ENCODE results near the gene RAB44.

The RAB44 gene

GRCh38 chr6:36751833-36752186, 54.2 kb downstream of the RAB44 start:
- Histone ChIP-seq H3K9me3 (ENCODE audit: control insufficient read depth, low read length) (no peaks in the 10 kb centered on the region), H2AFZ (no peak overlapping the region), H3K4me3 (ENCODE audit: low read depth, low read length) (no peak overlapping the region), H3K36me3 (ENCODE audit: control insufficient read depth, insufficient read depth, low read length) (no peaks in the 10 kb centered on the region), H3K27me3 (ENCODE audit: control insufficient read depth, insufficient read depth, low read length) (no peaks in the 10 kb centered on the region), H3K79me2 (no peaks in the 10 kb centered on the region), H3K9ac (no peak overlapping the region), H3K27ac (no peak overlapping the region), H3K4me2 (ENCODE audit: low read length) (no peak overlapping the region), H3K4me1 (peaks cover 18% of the 10 kb centered on the region)
- no peak for TF ChIP-seq CTCF (IDR thresholded peaks at IDR 0.05)

- Histone ChIP-seq H3K79me2 (no peaks in the 10 kb centered on the region), H3K9me3 (ENCODE audit: control insufficient read depth, low read length) (no peaks in the 10 kb centered on the region), H2AFZ (peak overlapping the region; percentile 55), H3K36me3 (ENCODE audit: control insufficient read depth, insufficient read depth, low read length) (no peaks in the 10 kb centered on the region), H3K4me2 (ENCODE audit: low read length) (no peak overlapping the region), H3K4me1 (peaks cover 18% of the 10 kb centered on the region), H3K27ac (peak overlapping the region; percentile 6), H3K4me3 (ENCODE audit: low read depth, low read length) (no peak overlapping the region), H3K27me3 (ENCODE audit: control insufficient read depth, insufficient read depth, low read length) (no peaks in the 10 kb centered on the region), H3K9ac (no peak overlapping the region)
- no peak for TF ChIP-seq CTCF (IDR thresholded peaks at IDR 0.05)
Observed at GRCh38 chr6:36752187-36752885, 54.7 kb downstream of the RAB44 start.

- TF ChIP-seq CTCF (IDR thresholded peaks at IDR 0.05): no peak
- Histone ChIP-seq H3K36me3 (ENCODE audit: control insufficient read depth, insufficient read depth, low read length) (no peaks in the 10 kb centered on the region), H3K4me1 (peaks cover 18% of the 10 kb centered on the region), H3K27ac (peak overlapping the region; percentile 6), H3K4me2 (ENCODE audit: low read length) (no peak overlapping the region), H3K9me3 (ENCODE audit: control insufficient read depth, low read length) (no peaks in the 10 kb centered on the region), H3K9ac (no peak overlapping the region), H3K79me2 (no peaks in the 10 kb centered on the region), H3K27me3 (ENCODE audit: control insufficient read depth, insufficient read depth, low read length) (no peaks in the 10 kb centered on the region), H2AFZ (peak overlapping the region; percentile 55), H3K4me3 (ENCODE audit: low read depth, low read length) (no peak overlapping the region)
Observed at GRCh38 chr6:36752886-36753506, 55.4 kb downstream of the RAB44 start.

GRCh38 chr6:36753671-36754405, 56.2 kb downstream of the RAB44 start:
- H3K4me3 ChIP-seq (ENCODE audit: low read depth, low read length): no peak overlapping the region
- no peak overlapping the region for H3K4me2 ChIP-seq (ENCODE audit: low read length)
- H3K4me1 ChIP-seq: peaks cover 18% of the 10 kb centered on the region
- no peak overlapping the region for H3K27ac ChIP-seq
- no peak for TF ChIP-seq CTCF (IDR thresholded peaks at IDR 0.05)
- peak overlapping the region; percentile 36 for H2AFZ ChIP-seq
- no peaks in the 10 kb centered on the region for H3K79me2 ChIP-seq
- H3K9me3 ChIP-seq (ENCODE audit: control insufficient read depth, low read length): no peaks in the 10 kb centered on the region
- no peak overlapping the region for H3K9ac ChIP-seq
- H3K36me3 ChIP-seq (ENCODE audit: control insufficient read depth, insufficient read depth, low read length): no peaks in the 10 kb centered on the region
- no peaks in the 10 kb centered on the region for H3K27me3 ChIP-seq (ENCODE audit: control insufficient read depth, insufficient read depth, low read length)

Data from parathyroid adenoma (tissue), 2 donors.